ENCODE measurements around the gene HTD2. TPM values are rescaled to one million over a fixed set of nuclear protein-coding genes. Genes with fewer than 3 reads are reported as not detected.

HTD2 gene
- total RNA-seq, 1 experiment from 2014 or later = 10.1 TPM

GRCh38 chr3:58274027-58274614 lies 32.2 kb upstream of the HTD2 start:
- Mint-ChIP-seq H3K4me3 (ENCODE audit: unreplicated experiment) (no peak overlapping the region), H3K9me3 (ENCODE audit: unreplicated experiment) (no peaks in the 10 kb centered on the region), H3K36me3 (ENCODE audit: insufficient read depth, unreplicated experiment) (peaks cover 19% of the 10 kb centered on the region), H3K27ac (ENCODE audit: low read depth, unreplicated experiment) (no peak overlapping the region), H3K4me1 (ENCODE audit: insufficient read depth, unreplicated experiment) (peaks cover 25% of the 10 kb centered on the region), H3K27me3 (ENCODE audit: insufficient read depth, unreplicated experiment) (no peaks in the 10 kb centered on the region)
- no peak for TF ChIP-seq CTCF (IDR thresholded peaks at IDR 0.05; ENCODE audit: unreplicated experiment)
- no peak for DNase-seq (ENCODE audit: unreplicated experiment)
- intact Hi-C loops (cut with micrococcal nuclease) = no loop called here
- ChIA-PET CTCF (interaction anchor here (1.0 kb wide), 1 partner anchor 71 kb away, joined by 3 read pairs; no protein-coding TSS in a partner anchor), POLR2A (interaction anchor here (0.5 kb wide), 1 partner anchor 1163 kb away, joined by 4 read pairs; no protein-coding TSS in a partner anchor)
- BruUV-seq (replicated peaks) = no TSS peak

DNA sequence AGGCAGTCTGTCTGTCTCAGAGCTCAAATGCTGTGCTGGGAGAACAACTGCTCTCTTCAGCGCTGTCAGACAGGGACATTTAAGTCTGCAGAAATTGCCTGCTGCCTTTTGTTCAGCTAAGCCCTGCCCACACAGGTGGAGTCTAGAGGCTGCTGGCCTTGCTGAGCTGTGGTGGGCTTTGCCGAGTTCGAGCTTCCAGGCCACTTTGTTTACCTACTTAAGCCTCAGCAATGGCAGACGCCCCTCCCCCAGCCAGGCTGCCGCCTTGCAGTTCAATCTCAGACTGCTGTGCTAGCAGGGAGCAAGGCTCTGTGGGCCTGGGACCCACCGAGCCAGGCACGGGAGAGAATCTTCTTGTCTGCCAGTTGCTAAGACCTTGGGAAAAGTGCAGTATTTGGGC lies 25.3 kb upstream of the HTD2 start:
- Mint-ChIP-seq H3K36me3 (ENCODE audit: insufficient read depth, unreplicated experiment) (peaks cover 20% of the 10 kb centered on the region), H3K27ac (ENCODE audit: low read depth, unreplicated experiment) (no peak overlapping the region), H3K4me1 (ENCODE audit: insufficient read depth, unreplicated experiment) (peaks cover 15% of the 10 kb centered on the region), H3K9me3 (ENCODE audit: unreplicated experiment) (no peaks in the 10 kb centered on the region), H3K27me3 (ENCODE audit: insufficient read depth, unreplicated experiment) (no peaks in the 10 kb centered on the region), H3K4me3 (ENCODE audit: unreplicated experiment) (no peak overlapping the region)
- BruUV-seq (replicated peaks) = no TSS peak
- intact Hi-C loops (cut with micrococcal nuclease) = no loop called here
- POLR2A ChIA-PET = interaction anchor here (1.2 kb wide), 1 partner anchor 10 kb away, joined by 5 read pairs; no protein-coding TSS in a partner anchor
- DNase-seq (ENCODE audit: unreplicated experiment) = no peak
- CTCF ChIA-PET = interaction anchor here (0.7 to 1.5 kb wide), 4 partner anchors 11 to 63 kb away, joined by 3 to 6 read pairs (median 4); partner anchors contain the start of gene HTD2
- TF ChIP-seq CTCF (IDR thresholded peaks at IDR 0.05; ENCODE audit: unreplicated experiment) = no peak

- intact Hi-C loops (cut with micrococcal nuclease) = no loop called here
- ChIA-PET POLR2A (no interaction called here), CTCF (interaction anchor here (2.3 kb wide), 1 partner anchor 21 kb away, joined by 13 read pairs; the partner anchor contains the start of genes HTD2 and RPP14)
- H3K27me3 Mint-ChIP-seq (ENCODE audit: insufficient read depth, unreplicated experiment) = no peaks in the 10 kb centered on the region
- H3K27ac Mint-ChIP-seq (ENCODE audit: low read depth, unreplicated experiment) = no peak overlapping the region
- no peak overlapping the region for H3K4me3 Mint-ChIP-seq (ENCODE audit: unreplicated experiment)
- no peaks in the 10 kb centered on the region for H3K9me3 Mint-ChIP-seq (ENCODE audit: unreplicated experiment)
- peaks cover 18% of the 10 kb centered on the region for H3K36me3 Mint-ChIP-seq (ENCODE audit: insufficient read depth, unreplicated experiment)
- no peaks in the 10 kb centered on the region for H3K4me1 Mint-ChIP-seq (ENCODE audit: insufficient read depth, unreplicated experiment)
- no peak for TF ChIP-seq CTCF (IDR thresholded peaks at IDR 0.05; ENCODE audit: unreplicated experiment)
- no peak for DNase-seq (ENCODE audit: unreplicated experiment)
- BruUV-seq (replicated peaks) = no TSS peak
Observed at GRCh38 chr3:58285334-58285733, 21.0 kb upstream of the HTD2 start.

GRCh38 chr3:58287354-58287753 lies 19.0 kb upstream of the HTD2 start:
- Mint-ChIP-seq H3K27ac (ENCODE audit: low read depth, unreplicated experiment) (no peak overlapping the region), H3K4me3 (ENCODE audit: unreplicated experiment) (no peak overlapping the region), H3K4me1 (ENCODE audit: insufficient read depth, unreplicated experiment) (no peaks in the 10 kb centered on the region), H3K36me3 (ENCODE audit: insufficient read depth, unreplicated experiment) (peaks cover 18% of the 10 kb centered on the region), H3K27me3 (ENCODE audit: insufficient read depth, unreplicated experiment) (no peaks in the 10 kb centered on the region), H3K9me3 (ENCODE audit: unreplicated experiment) (no peaks in the 10 kb centered on the region)
- no peak for DNase-seq (ENCODE audit: unreplicated experiment)
- no peak for TF ChIP-seq CTCF (IDR thresholded peaks at IDR 0.05; ENCODE audit: unreplicated experiment)
- intact Hi-C loops (cut with micrococcal nuclease) = no loop called here
- POLR2A ChIA-PET = no interaction called here
- no TSS peak for BruUV-seq (replicated peaks)
- CTCF ChIA-PET = interaction anchor here (0.6 to 1.7 kb wide), 3 partner anchors 9 to 1359 kb away, joined by 4 to 5 read pairs (median 4); no protein-coding TSS in a partner anchor
